ENCODE results near the gene ROCK2.

The ROCK2 gene

GRCh38 chr2:11365096-11365879, 20.9 kb upstream of the ROCK2 start:
- no peak for DNase-seq (ENCODE audit: low read depth)
- no peak for TF ChIP-seq CTCF (IDR thresholded peaks at IDR 0.05; ENCODE audit: low read depth, low read length)
- no peak for TF ChIP-seq MAX (IDR thresholded peaks at IDR 0.05; ENCODE audit: low read depth, low read length)
- TF ChIP-seq MYC (IDR thresholded peaks at IDR 0.05; ENCODE audit: low read depth, low read length) = no peak
- TF ChIP-seq POLR2A (IDR thresholded peaks at IDR 0.05; ENCODE audit: extremely low read depth, insufficient read length) = no peak
- H3K4me3 ChIP-seq (ENCODE audit: low read depth, low read length) = no peak overlapping the region

- H3K4me3 ChIP-seq (ENCODE audit: low read depth, low read length) = no peak overlapping the region
- no peak for TF ChIP-seq MYC (IDR thresholded peaks at IDR 0.05; ENCODE audit: low read depth, low read length)
- no peak for TF ChIP-seq POLR2A (IDR thresholded peaks at IDR 0.05; ENCODE audit: extremely low read depth, insufficient read length)
- no peak for TF ChIP-seq MAX (IDR thresholded peaks at IDR 0.05; ENCODE audit: low read depth, low read length)
- no peak for TF ChIP-seq CTCF (IDR thresholded peaks at IDR 0.05; ENCODE audit: low read depth, low read length)
- DNase-seq (ENCODE audit: low read depth) = no peak
Measured at GRCh38 chr2:11364565-11364887, 20.1 kb upstream of the ROCK2 start.

GRCh38 chr2:11363868-11364564, 19.6 kb upstream of the ROCK2 start:
- TF ChIP-seq CTCF (IDR thresholded peaks at IDR 0.05; ENCODE audit: low read depth, low read length) (no peak), POLR2A (IDR thresholded peaks at IDR 0.05; ENCODE audit: extremely low read depth, insufficient read length) (no peak), MYC (IDR thresholded peaks at IDR 0.05; ENCODE audit: low read depth, low read length) (no peak), MAX (IDR thresholded peaks at IDR 0.05; ENCODE audit: low read depth, low read length) (no peak)
- no peak overlapping the region for H3K4me3 ChIP-seq (ENCODE audit: low read depth, low read length)
- no peak for DNase-seq (ENCODE audit: low read depth)

GRCh38 chr2:11359865-11360264, 15.4 kb upstream of the ROCK2 start:
- no peak for DNase-seq (ENCODE audit: low read depth)
- H3K4me3 ChIP-seq (ENCODE audit: low read depth, low read length) = no peak overlapping the region
- TF ChIP-seq MYC (IDR thresholded peaks at IDR 0.05; ENCODE audit: low read depth, low read length) (no peak), MAX (IDR thresholded peaks at IDR 0.05; ENCODE audit: low read depth, low read length) (no peak), POLR2A (IDR thresholded peaks at IDR 0.05; ENCODE audit: extremely low read depth, insufficient read length) (no peak), CTCF (IDR thresholded peaks at IDR 0.05; ENCODE audit: low read depth, low read length) (no peak)

- DNase-seq (ENCODE audit: low read depth) = no peak
- TF ChIP-seq MAX (IDR thresholded peaks at IDR 0.05; ENCODE audit: low read depth, low read length) = no peak
- no peak for TF ChIP-seq CTCF (IDR thresholded peaks at IDR 0.05; ENCODE audit: low read depth, low read length)
- TF ChIP-seq MYC (IDR thresholded peaks at IDR 0.05; ENCODE audit: low read depth, low read length) = no peak
- TF ChIP-seq POLR2A (IDR thresholded peaks at IDR 0.05; ENCODE audit: extremely low read depth, insufficient read length) = no peak
- H3K4me3 ChIP-seq (ENCODE audit: low read depth, low read length) = no peak overlapping the region
Measured at GRCh38 chr2:11357428-11357972, 13.1 kb upstream of the ROCK2 start.
